Stomach (tissue), 9 donors: ENCODE measurements around the gene RET. TPM values are rescaled to one million over a fixed set of nuclear protein-coding genes. Genes with fewer than 3 reads are reported as not detected.

Source experiments
- DNase-seq, 2 donors: peaks; one replicate each; pipeline versions ENCODE4 v3.0.0 to v3.0.0-alpha.2; 2013 to 2019
- H3K27ac ChIP-seq, 5 donors: fragments of 200-600 bp in 4 of 5; sonication (generic) in 4 of 5; one replicate each; pipeline ENCODE4 v1.5.1; 2013 to 2019; ENCODE audit warnings: mild to moderate bottlenecking in 1 of 5, moderate library complexity in 1 of 5
- H3K27me3 ChIP-seq, 3 donors: fragments of 200-600 bp; sonication (generic); one replicate each; pipeline ENCODE4 v1.5.1; 2017 to 2019; ENCODE audit warnings: mixed run types in 1 of 3
- H3K36me3 ChIP-seq, 4 donors: fragments of 200-600 bp; sonication (generic); 1 replicate in 3 of 4; 2 replicates in 1 of 4; pipeline ENCODE4 v1.5.1; 2016 to 2019
- H3K4me1 ChIP-seq, 4 donors: fragments of 200-600 bp; sonication (generic); one replicate each; pipeline ENCODE4 v1.5.1; 2016 to 2019
- H3K4me3 ChIP-seq, 4 donors: fragments of 200-600 bp; sonication (generic) in 3 of 4; one replicate each; pipeline ENCODE4 v1.5.1; 2016 to 2019; ENCODE audit warnings: mild to moderate bottlenecking in 1 of 4
- H3K9me3 ChIP-seq, 4 donors: fragments of 200-600 bp; sonication (generic); one replicate each; pipeline ENCODE4 v1.5.1; 2016 to 2019
- EP300 ChIP-seq: sonication (generic); formaldehyde crosslinking; IDR thresholded peaks from one replicate; pipeline ENCODE4 v1.6.1; 2017; ENCODE audit warnings: antibody characterized with exemption
- POLR2A ChIP-seq, 4 donors: fragments of 450-650 bp; IDR thresholded peaks; one replicate each; pipeline ENCODE4 v1.6.1; 2016; ENCODE audit warnings: antibody characterized with exemption in 4 of 4, control low read depth in 2 of 4, mild to moderate bottlenecking in 1 of 4, moderate library complexity in 1 of 4
- POLR2AphosphoS5 ChIP-seq, 3 donors: sonication (generic); formaldehyde crosslinking; IDR thresholded peaks; one replicate each; pipeline ENCODE4 v1.6.1; 2016; ENCODE audit warnings: antibody characterized with exemption in 3 of 3
- WGBS, 5 donors: extraction: QIAGEN DNeasy Blood & Tissue Kit in 3 of 5; methylation state at CpG; one replicate each; pipeline versions ENCODE4 v1.1.5 to v1.1.7; 2013 to 2018; 5-methylcytosine and 5-hydroxymethylcytosine counted together
- intact Hi-C: fragments of 100-400 bp; cut with DNase I; formaldehyde crosslinking; loops from one replicate; pipeline ENCODE4 v1.15.1; 2023; ENCODE audit warnings: low total_unique reads
- polyA plus RNA-seq, 3 donors: library from polyadenylated mRNA; stranded (reverse); fragments of 200-250 nt; gene quantifications; one replicate each; pipeline ENCODE4 v1.2.3, GENCODE V29; 2013
- total RNA-seq, 5 donors: library from RNA; depleted of rRNA; stranded (reverse); fragments of >200 nt; gene quantifications; one replicate each; pipeline versions ENCODE4 v1.1.0 to v1.2.3, GENCODE V29; 2014 to 2016
- TF ChIP-seq, protein P1 (sequence below), 7 experiments: fragments of 450-650 bp in 4 of 7; fragments of 200-600 bp in 3 of 7; sonication (generic) in 3 of 7; IDR thresholded peaks; one replicate each; pipeline ENCODE4 v1.5.1; 2016 to 2019; ENCODE audit warnings: antibody characterized with exemption in 7 of 7, control low read depth in 2 of 7, mild to moderate bottlenecking in 1 of 7
- donor health status: healthy with polysubstance abuse.
- donor health status: Bipolar disorder and iron deficiency.
- donor health status: healthy.

Gene RET
- total and polyA plus RNA-seq, 8 donors = 0.31 to 9.8 (median 2.5) TPM; not detected in 2

DNA sequence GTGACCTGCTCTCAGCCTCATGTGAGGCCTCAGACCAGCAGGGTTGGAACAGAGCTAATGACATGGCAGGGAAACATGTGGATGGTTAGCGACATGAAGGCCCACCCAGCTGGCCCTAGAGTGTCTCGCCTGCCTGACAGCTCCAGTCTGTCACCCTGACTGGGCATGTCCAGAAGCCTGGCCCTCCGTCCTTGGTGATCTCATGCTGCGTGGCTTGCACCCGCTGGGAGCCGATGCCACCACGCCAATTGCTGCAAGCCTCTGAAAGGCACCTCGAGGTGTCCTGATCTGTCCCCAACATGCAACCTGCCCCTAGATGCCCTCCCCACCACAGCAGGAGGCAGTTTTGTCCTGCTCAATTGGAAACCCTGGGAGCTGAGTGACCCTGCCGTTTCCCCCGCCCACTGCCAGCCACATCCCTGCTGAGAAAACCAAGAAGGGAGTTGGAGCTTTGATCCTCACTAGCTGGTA, 27.8 kb upstream of the RET start:
- no peak for DNase-seq
- WGBS, 5 donors = 68 to 79% (median 74%) methylated on average over 10 of the region's 10 CpGs

DNA sequence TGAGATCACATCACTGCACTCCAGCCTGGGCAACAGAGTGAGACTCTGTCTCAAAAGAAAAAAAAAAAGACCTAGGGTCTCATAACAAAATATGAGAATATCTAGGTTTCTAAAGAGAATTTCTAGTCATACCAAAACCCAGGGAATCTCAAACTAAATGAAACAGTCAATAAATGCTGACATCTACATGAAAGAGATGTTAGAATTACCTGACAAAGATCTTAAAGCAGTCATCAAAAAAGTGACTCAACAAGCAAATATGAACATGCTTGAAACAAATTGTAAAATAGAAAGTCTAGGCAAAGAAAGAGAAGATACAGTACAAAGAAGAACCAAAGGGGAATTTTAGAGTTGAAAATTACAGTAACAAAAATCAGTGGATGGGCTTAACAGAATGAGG, 26.9 kb upstream of the RET start:
- intact Hi-C loops = no loop called here
- H3K27ac ChIP-seq = no peak overlapping the region
- peaks cover 0 to 16% (median 0%) of the 10 kb centered on the region in 3 donors for H3K27me3 ChIP-seq
- DNase-seq = no peak
- TF ChIP-seq EP300 = no peak
- TF ChIP-seq, protein P1, sequence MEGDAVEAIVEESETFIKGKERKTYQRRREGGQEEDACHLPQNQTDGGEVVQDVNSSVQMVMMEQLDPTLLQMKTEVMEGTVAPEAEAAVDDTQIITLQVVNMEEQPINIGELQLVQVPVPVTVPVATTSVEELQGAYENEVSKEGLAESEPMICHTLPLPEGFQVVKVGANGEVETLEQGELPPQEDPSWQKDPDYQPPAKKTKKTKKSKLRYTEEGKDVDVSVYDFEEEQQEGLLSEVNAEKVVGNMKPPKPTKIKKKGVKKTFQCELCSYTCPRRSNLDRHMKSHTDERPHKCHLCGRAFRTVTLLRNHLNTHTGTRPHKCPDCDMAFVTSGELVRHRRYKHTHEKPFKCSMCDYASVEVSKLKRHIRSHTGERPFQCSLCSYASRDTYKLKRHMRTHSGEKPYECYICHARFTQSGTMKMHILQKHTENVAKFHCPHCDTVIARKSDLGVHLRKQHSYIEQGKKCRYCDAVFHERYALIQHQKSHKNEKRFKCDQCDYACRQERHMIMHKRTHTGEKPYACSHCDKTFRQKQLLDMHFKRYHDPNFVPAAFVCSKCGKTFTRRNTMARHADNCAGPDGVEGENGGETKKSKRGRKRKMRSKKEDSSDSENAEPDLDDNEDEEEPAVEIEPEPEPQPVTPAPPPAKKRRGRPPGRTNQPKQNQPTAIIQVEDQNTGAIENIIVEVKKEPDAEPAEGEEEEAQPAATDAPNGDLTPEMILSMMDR (IDR thresholded peaks at IDR 0.05) = no peak
- no peak for TF ChIP-seq POLR2AphosphoS5 (IDR thresholded peaks at IDR 0.05)
- TF ChIP-seq POLR2A (IDR thresholded peaks at IDR 0.05) = no peak
- H3K9me3 ChIP-seq = no peaks in the 10 kb centered on the region
- H3K4me3 ChIP-seq = no peak overlapping the region
- no peaks in the 10 kb centered on the region for H3K4me1 ChIP-seq
- no peaks in the 10 kb centered on the region for H3K36me3 ChIP-seq

More for the DNA sequence above, 27.8 kb upstream of the RET start:
- H3K9me3 ChIP-seq = no peaks in the 10 kb centered on the region
- no peak overlapping the region for H3K4me3 ChIP-seq
- no peak for TF ChIP-seq EP300
- TF ChIP-seq POLR2A (IDR thresholded peaks at IDR 0.05) = no peak
- TF ChIP-seq, protein P1 (IDR thresholded peaks at IDR 0.05) = no peak
- no peak for TF ChIP-seq POLR2AphosphoS5 (IDR thresholded peaks at IDR 0.05)
- no peak overlapping the region for H3K27ac ChIP-seq
- intact Hi-C loops = no loop called here
- H3K36me3 ChIP-seq = no peaks in the 10 kb centered on the region
- H3K4me1 ChIP-seq = no peaks in the 10 kb centered on the region
- H3K27me3 ChIP-seq = peaks cover 0 to 16% (median 0%) of the 10 kb centered on the region in 3 donors

DNA sequence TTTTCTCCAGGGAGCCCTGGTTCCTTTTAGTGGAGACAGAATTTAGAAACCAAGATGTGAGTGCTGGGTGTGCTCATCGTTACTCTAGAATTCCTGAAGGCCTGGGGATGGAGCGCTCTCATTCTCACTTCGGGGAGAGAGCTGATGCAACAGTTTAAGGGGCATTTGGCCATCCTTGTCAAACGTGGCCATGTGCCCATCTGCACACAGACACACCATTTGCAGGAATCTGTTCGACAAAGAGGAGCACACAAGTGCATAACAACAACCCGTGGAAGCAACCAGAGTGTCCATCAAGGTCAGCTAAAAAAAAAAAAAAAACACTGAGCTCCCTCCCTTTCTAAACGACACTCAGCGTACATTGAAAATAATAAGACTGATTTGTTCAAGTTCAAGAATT, 23.0 kb upstream of the RET start:
- intact Hi-C loops = no loop called here
- H3K4me3 ChIP-seq = no peak overlapping the region
- no peak overlapping the region for H3K27ac ChIP-seq
- no peak for DNase-seq
- TF ChIP-seq POLR2A (IDR thresholded peaks at IDR 0.05) = no peak
- TF ChIP-seq EP300 = no peak
- no peak for TF ChIP-seq POLR2AphosphoS5 (IDR thresholded peaks at IDR 0.05)
- TF ChIP-seq, protein P1 (IDR thresholded peaks at IDR 0.05) = no peak
- WGBS, 5 donors = 62 to 69% (median 66%) methylated on average over 8 of the region's 8 CpGs
- peaks cover 0 to 32% (median 0%) of the 10 kb centered on the region in 3 donors for H3K27me3 ChIP-seq
- no peaks in the 10 kb centered on the region for H3K36me3 ChIP-seq
- H3K4me1 ChIP-seq = no peaks in the 10 kb centered on the region
- H3K9me3 ChIP-seq = no peaks in the 10 kb centered on the region

DNA sequence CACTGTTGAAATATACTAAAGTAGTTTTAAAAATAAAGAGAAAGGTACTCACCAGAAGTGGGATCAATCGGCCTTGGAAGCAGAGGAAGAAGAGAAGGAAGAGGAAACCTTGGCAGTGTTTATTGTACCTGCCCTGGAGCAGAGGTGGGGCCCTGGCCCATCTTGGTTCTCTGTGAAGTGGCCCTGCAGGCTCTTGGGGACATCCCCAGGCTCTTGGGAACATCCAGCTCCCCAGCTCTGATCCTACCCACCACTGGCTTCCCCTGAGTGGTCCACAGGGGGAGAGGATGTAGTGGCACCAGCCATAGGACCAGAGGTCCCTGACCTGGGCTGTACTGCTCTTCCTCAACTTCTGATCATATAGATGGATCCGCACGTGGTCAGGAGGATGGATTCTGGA, 22.3 kb upstream of the RET start:
- Histone ChIP-seq H3K27ac (no peak overlapping the region), H3K4me3 (no peak overlapping the region), H3K36me3 (no peaks in the 10 kb centered on the region), H3K4me1 (no peaks in the 10 kb centered on the region), H3K9me3 (no peaks in the 10 kb centered on the region), H3K27me3 (peaks cover 0 to 28% (median 0%) of the 10 kb centered on the region in 3 donors)
- 74 to 88% (median 84%) methylated on average over 3 of the region's 3 CpGs for WGBS, 5 donors
- TF ChIP-seq EP300 (no peak), POLR2A (IDR thresholded peaks at IDR 0.05) (no peak), POLR2AphosphoS5 (IDR thresholded peaks at IDR 0.05) (no peak)
- TF ChIP-seq, protein P1 (IDR thresholded peaks at IDR 0.05) = no peak
- DNase-seq = no peak
- intact Hi-C loops = no loop called here
